Endothelial cell of umbilical vein (primary cell): ENCODE data around the gene C4orf33. TPM values are rescaled to one million over a fixed set of nuclear protein-coding genes. Genes with fewer than 3 reads are reported as not detected.

Experiments
- BruUV-seq: library from RNA; stranded (reverse); fragments of 400-500 nt; replicated peaks from 2 replicates; lab custom pipeline; 2021; lab: Mats Ljungman, UMichigan
- CTCF ChIA-PET: fragments of 300-600, 350-600 bp; sonication (Branson Sonifier 250); formaldehyde crosslinking; loops from one replicate; lab custom pipeline; 2021; ENCODE audit warnings: antibody characterized with exemption, inconsistent platforms; lab: Charles Lee
- POLR2A ChIA-PET: fragments of 300-600, 350-600 bp; sonication (Branson Sonifier 250); formaldehyde crosslinking; loops from one replicate; lab custom pipeline; 2021; ENCODE audit warnings: antibody characterized with exemption, inconsistent platforms; lab: Charles Lee
- DNase-seq: peaks from one replicate; pipeline ENCODE4 v3.0.0-alpha.2; 2011; ENCODE audit warnings: low read depth, low spot score
- FAIRE-seq: peaks from 2 replicates; lab custom pipeline; 2011; peaks lifted over from hg19 to GRCh38; lab: Jason Lieb, UNC
- H2AFZ ChIP-seq: 2 replicates; pipeline ENCODE4 v1.6.0; 2012; ENCODE audit warnings: low read depth, low read length, control low read depth, inconsistent platforms
- H3K27ac ChIP-seq: 2 replicates; pipeline ENCODE4 v1.5.1; 2011; ENCODE audit warnings: low read depth, mild to moderate bottlenecking, control low read depth, low read length, moderate library complexity; ENCODE audit not compliant: insufficient read depth
- H3K27me3 ChIP-seq, 2 experiments: 2 replicates each; pipeline versions ENCODE4 v1.6.0 to v1.6.1; 2011; ENCODE audit warnings: low read length in 2 of 2, mixed read lengths in 1 of 2; ENCODE audit not compliant: control insufficient read depth in 2 of 2, insufficient read depth in 2 of 2
- H3K36me3 ChIP-seq, 2 experiments: 2 replicates in 1 of 2; 3 replicates in 1 of 2; pipeline ENCODE4 v1.5.1; 2011; ENCODE audit warnings: low read length in 2 of 2, mild to moderate bottlenecking in 1 of 2, moderate library complexity in 1 of 2; ENCODE audit not compliant: control insufficient read depth in 2 of 2, insufficient read depth in 2 of 2; ENCODE audit errors: extremely low read depth in 1 of 2
- H3K4me1 ChIP-seq: 3 replicates; pipeline ENCODE4 v1.5.1; 2011; ENCODE audit warnings: mild to moderate bottlenecking, low read length; ENCODE audit not compliant: control insufficient read depth, insufficient read depth; ENCODE audit errors: extremely low read depth
- H3K4me2 ChIP-seq: 2 replicates; pipeline ENCODE4 v1.6.1; 2011; ENCODE audit warnings: low read length, control low read depth, mixed read lengths; ENCODE audit not compliant: insufficient read depth
- H3K4me3 ChIP-seq, 3 experiments: fragments of 200-600 bp in 1 of 3; sonication (generic), shearing (Covaris generic) in 1 of 3; replicated peaks in 1 of 3; 2 replicates each; pipeline ENCODE4 v1.5.1; 2011 to 2016; ENCODE audit warnings: control low read depth in 3 of 3, low read length in 3 of 3, mild to moderate bottlenecking in 2 of 3, inconsistent platforms in 1 of 3, low read depth in 1 of 3, moderate library complexity in 1 of 3; ENCODE audit not compliant: insufficient read depth in 1 of 3
- H3K79me2 ChIP-seq: 2 replicates; pipeline ENCODE4 v1.6.0; 2012; ENCODE audit warnings: low read length, inconsistent platforms; ENCODE audit not compliant: control insufficient read depth, insufficient read depth
- H3K9ac ChIP-seq: replicated peaks from 2 replicates; pipeline ENCODE3; 2011; ENCODE audit warnings: low read length, control low read depth; ENCODE audit not compliant: insufficient read depth; ENCODE audit errors: extremely low read depth
- H3K9me1 ChIP-seq: replicated peaks from 3 replicates; pipeline ENCODE4 v1.6.0; 2011; ENCODE audit warnings: mild to moderate bottlenecking, low read length; ENCODE audit not compliant: control insufficient read depth, insufficient read depth; ENCODE audit errors: extremely low read depth
- H3K9me3 ChIP-seq: replicated peaks from 2 replicates; pipeline ENCODE4 v1.5.1; 2012; ENCODE audit warnings: low read length, inconsistent platforms; ENCODE audit not compliant: control insufficient read depth, insufficient read depth
- H4K20me1 ChIP-seq: replicated peaks from 2 replicates; pipeline ENCODE3; 2011; ENCODE audit warnings: mild to moderate bottlenecking, low read length; ENCODE audit not compliant: control insufficient read depth, insufficient read depth; ENCODE audit errors: extremely low read depth
- EZH2 ChIP-seq: IDR thresholded peaks from 2 replicates; pipeline ENCODE4 v1.6.1; 2012; ENCODE audit warnings: borderline replicate concordance, low read depth, mild to moderate bottlenecking, moderate library complexity, low read length, inconsistent platforms; ENCODE audit not compliant: severe bottlenecking
- FOS ChIP-seq: IDR thresholded peaks from 2 replicates; pipeline ENCODE4 v1.6.1; 2011; ENCODE audit warnings: mild to moderate bottlenecking, low read length, moderate library complexity, borderline replicate concordance; ENCODE audit not compliant: insufficient read depth
- GATA2 ChIP-seq: IDR thresholded peaks from 2 replicates; pipeline ENCODE4 v1.7.0; 2011; ENCODE audit warnings: low read depth, mild to moderate bottlenecking, moderate library complexity, mixed read lengths, low read length; ENCODE audit not compliant: insufficient read length, insufficient read depth
- JUN ChIP-seq: IDR thresholded peaks from 2 replicates; pipeline ENCODE4 v1.6.1; 2011; ENCODE audit warnings: borderline replicate concordance, low read depth; ENCODE audit not compliant: insufficient read length, insufficient read depth
- MYC ChIP-seq: IDR thresholded peaks from one replicate; pipeline ENCODE4 v1.6.1; 2011; ENCODE audit warnings: mild to moderate bottlenecking, low read depth, low read length
- POLR2A ChIP-seq: IDR thresholded peaks from 2 replicates; pipeline ENCODE4 v1.6.1; 2012; ENCODE audit warnings: low read depth, mild to moderate bottlenecking, control low read depth, low read length
- dilution Hi-C: fragments of 300-500 bp; cut with MboI; formaldehyde crosslinking; loops from one replicate; pipeline ENCODE4 v1.15.0; 2019; ENCODE audit warnings: low sequenced_read_pairs; ENCODE audit not compliant: extremely low pct_ligation_motif_present
- intact Hi-C: fragments of 100-400 bp; cut with micrococcal nuclease; formaldehyde crosslinking; loops from one replicate; pipeline ENCODE4 v1.10.0; 2022
- polyA plus RNA-seq, 4 experiments: library from polyadenylated mRNA; depleted of rRNA in 3 of 4; stranded (reverse) in 3 of 4; unstranded in 1 of 4; fragments of >200 nt; gene quantifications; 2 replicates each; pipeline versions ENCODE4 v1.2.1 to v1.2.3, GENCODE V29; 2011 to 2012; ENCODE audit warnings: missing spikeins in 1 of 4
- total RNA-seq: library from RNA; stranded (reverse); gene quantifications from 2 replicates; pipeline ENCODE4 v1.2.3, GENCODE V29; 2021
- TF ChIP-seq, protein P1 (sequence below), 2 donors: IDR thresholded peaks; 1 replicate in 1 of 2; 2 replicates in 1 of 2; pipeline ENCODE4 v1.5.1; 2011; ENCODE audit warnings: low read length in 2 of 2, mild to moderate bottlenecking in 2 of 2, moderate library complexity in 2 of 2, control low read depth in 1 of 2, inconsistent platforms in 1 of 2, low read depth in 1 of 2; ENCODE audit not compliant: insufficient read depth in 1 of 2; ENCODE audit errors: extremely low read depth in 1 of 2
- TF ChIP-seq, protein P2 (sequence below): IDR thresholded peaks from 2 replicates; pipeline ENCODE4 v1.6.1; 2011; ENCODE audit not compliant: insufficient read depth, insufficient read length

Gene C4orf33
- total and polyA plus RNA-seq, 2 donors (not counting 3 experiments of a cell fraction or from before 2014, with no cell fraction given), result 2.6 to 9.4 TPM

GRCh38 chr4:129144755-129145206 is 48.8 kb downstream of the C4orf33 start:
- intact Hi-C loops (no loop called here), dilution Hi-C loops (no loop called here)
- Histone ChIP-seq H3K36me3 (no peaks in the 10 kb centered on the region), H3K9me1 (no peaks in the 10 kb centered on the region), H4K20me1 (no peaks in the 10 kb centered on the region), H3K4me1 (no peaks in the 10 kb centered on the region), H3K27me3 (no peaks in the 10 kb centered on the region), H3K4me2 (no peak overlapping the region), H3K27ac (no peak overlapping the region), H3K9ac (no peak overlapping the region), H2AFZ (peak overlapping the region; percentile 45), H3K4me3 (no peak overlapping the region), H3K79me2 (no peaks in the 10 kb centered on the region), H3K9me3 (no peaks in the 10 kb centered on the region)
- no TSS peak for BruUV-seq
- TF ChIP-seq EZH2 (no peak), GATA2 (peak; percentile 24), MYC (no peak)
- POLR2A ChIA-PET, result no interaction called here
- DNase-seq (peak; percentile 32), FAIRE-seq (no peak)
- CTCF ChIA-PET, result no interaction called here

- no peaks in the 10 kb centered on the region for H3K4me1 ChIP-seq
- no TSS peak for BruUV-seq
- ChIA-PET POLR2A (no interaction called here), CTCF (no interaction called here)
- H3K9me1 ChIP-seq, result no peaks in the 10 kb centered on the region
- TF ChIP-seq MYC, result no peak
- TF ChIP-seq GATA2, result no peak
- TF ChIP-seq, protein P1, sequence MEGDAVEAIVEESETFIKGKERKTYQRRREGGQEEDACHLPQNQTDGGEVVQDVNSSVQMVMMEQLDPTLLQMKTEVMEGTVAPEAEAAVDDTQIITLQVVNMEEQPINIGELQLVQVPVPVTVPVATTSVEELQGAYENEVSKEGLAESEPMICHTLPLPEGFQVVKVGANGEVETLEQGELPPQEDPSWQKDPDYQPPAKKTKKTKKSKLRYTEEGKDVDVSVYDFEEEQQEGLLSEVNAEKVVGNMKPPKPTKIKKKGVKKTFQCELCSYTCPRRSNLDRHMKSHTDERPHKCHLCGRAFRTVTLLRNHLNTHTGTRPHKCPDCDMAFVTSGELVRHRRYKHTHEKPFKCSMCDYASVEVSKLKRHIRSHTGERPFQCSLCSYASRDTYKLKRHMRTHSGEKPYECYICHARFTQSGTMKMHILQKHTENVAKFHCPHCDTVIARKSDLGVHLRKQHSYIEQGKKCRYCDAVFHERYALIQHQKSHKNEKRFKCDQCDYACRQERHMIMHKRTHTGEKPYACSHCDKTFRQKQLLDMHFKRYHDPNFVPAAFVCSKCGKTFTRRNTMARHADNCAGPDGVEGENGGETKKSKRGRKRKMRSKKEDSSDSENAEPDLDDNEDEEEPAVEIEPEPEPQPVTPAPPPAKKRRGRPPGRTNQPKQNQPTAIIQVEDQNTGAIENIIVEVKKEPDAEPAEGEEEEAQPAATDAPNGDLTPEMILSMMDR (IDR thresholded peaks at IDR 0.05; ENCODE audit: extremely low read depth in 1 of 2, insufficient read depth in 1 of 2, low read depth in 1 of 2, low read length in 2 of 2), result no peak
- no peak for TF ChIP-seq JUN
- TF ChIP-seq, protein P2, sequence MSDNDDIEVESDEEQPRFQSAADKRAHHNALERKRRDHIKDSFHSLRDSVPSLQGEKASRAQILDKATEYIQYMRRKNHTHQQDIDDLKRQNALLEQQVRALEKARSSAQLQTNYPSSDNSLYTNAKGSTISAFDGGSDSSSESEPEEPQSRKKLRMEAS, result no peak
- no peak for TF ChIP-seq POLR2A
- no peak for TF ChIP-seq FOS
- no peak overlapping the region for H3K27ac ChIP-seq
- H3K79me2 ChIP-seq, result no peaks in the 10 kb centered on the region
- H3K36me3 ChIP-seq, result no peaks in the 10 kb centered on the region
- H2AFZ ChIP-seq, result peak overlapping the region; percentile 45
- H4K20me1 ChIP-seq, result no peaks in the 10 kb centered on the region
- DNase-seq (no peak), FAIRE-seq (no peak)
- H3K27me3 ChIP-seq, result no peaks in the 10 kb centered on the region
- dilution Hi-C loops (no loop called here), intact Hi-C loops (no loop called here)
- H3K4me3 ChIP-seq, result no peak overlapping the region
- H3K9me3 ChIP-seq, result no peaks in the 10 kb centered on the region
- H3K4me2 ChIP-seq, result no peak overlapping the region
- H3K9ac ChIP-seq, result no peak overlapping the region
Measured at GRCh38 chr4:129145222-129145730, 49.3 kb downstream of the C4orf33 start.
